GM12878 (cell line): ENCODE data around the gene PGM2L1. TPM values are rescaled to one million over a fixed set of nuclear protein-coding genes. Genes with fewer than 3 reads are reported as not detected.

Source experiments
- ATAC-seq: fragments of 200-7000 bp; cut with Tn5 transposase; 3 replicates; pipeline ENCODE4 v1.9.1; 2020; ENCODE audit warnings: mild to moderate bottlenecking, moderate library complexity
- BruUV-seq: library from RNA; stranded (reverse); fragments of 400-500 nt; replicated peaks from 2 replicates; lab custom pipeline; 2021; lab: Mats Ljungman, UMichigan
- CTCF ChIA-PET: fragments of 300-600 bp; sonication (Branson Sonifier 250); formaldehyde crosslinking; extraction: SDS; loops from one replicate; lab custom pipeline; 2021; ENCODE audit warnings: inconsistent platforms; lab: Yijun Ruan, JAX
- POLR2A ChIA-PET: fragments of 350-600 bp; formaldehyde crosslinking; extraction: SDS; loops from one replicate; lab custom pipeline; 2021; ENCODE audit warnings: inconsistent platforms; lab: Charles Lee
- RAD21 ChIA-PET: fragments of 300-600 bp; sonication (Branson Sonifier 250); formaldehyde crosslinking; loops from one replicate; lab custom pipeline; 2023; ENCODE audit warnings: antibody characterized with exemption; ENCODE audit not compliant: unreplicated experiment; lab: Charles Lee
- SMC1A ChIA-PET: fragments of 300-600 bp; sonication (Branson Sonifier 250); formaldehyde crosslinking; loops from one replicate; lab custom pipeline; 2023; ENCODE audit not compliant: unreplicated experiment, uncharacterized antibody; lab: Charles Lee
- DNase-seq: peaks from one replicate; pipeline ENCODE4 v3.0.0-alpha.2; 2011; ENCODE audit warnings: low read depth, low spot score
- FAIRE-seq: peaks from 3 replicates; lab custom pipeline; 2011; peaks lifted over from hg19 to GRCh38; lab: Jason Lieb, UNC
- H2AFZ ChIP-seq: 2 replicates; pipeline ENCODE4 v1.6.0; 2011; ENCODE audit warnings: low read depth, low read length, control low read depth; ENCODE audit not compliant: control insufficient read depth
- H3K27ac ChIP-seq: 2 replicates; pipeline ENCODE4 v1.5.1; 2011; ENCODE audit warnings: control low read depth; ENCODE audit not compliant: control insufficient read depth, insufficient read depth
- H3K27me3 ChIP-seq, 2 experiments: replicated peaks in 1 of 2; 2 replicates each; pipeline versions ENCODE4 v1.6.0 to v1.6.1; 2011; ENCODE audit warnings: low read length in 1 of 2; ENCODE audit not compliant: control insufficient read depth in 2 of 2, insufficient read depth in 2 of 2
- H3K36me3 ChIP-seq, 2 experiments: 2 replicates each; pipeline ENCODE4 v1.5.1; 2011; ENCODE audit warnings: low read length in 1 of 2; ENCODE audit not compliant: control insufficient read depth in 2 of 2, insufficient read depth in 2 of 2
- H3K4me1 ChIP-seq: 2 replicates; pipeline ENCODE4 v1.6.1; 2011; ENCODE audit warnings: mild to moderate bottlenecking, low read length, moderate library complexity, mixed read lengths; ENCODE audit not compliant: control insufficient read depth, insufficient read depth
- H3K4me2 ChIP-seq: 2 replicates; pipeline ENCODE4 v1.6.0; 2011; ENCODE audit warnings: control low read depth; ENCODE audit not compliant: control insufficient read depth, insufficient read depth
- H3K4me3 ChIP-seq: fragments of 200-600 bp; sonication (generic); 2 replicates; pipeline ENCODE4 v1.5.1; 2016
- H3K79me2 ChIP-seq: 2 replicates; pipeline ENCODE4 v1.6.0; 2011; ENCODE audit warnings: low read length; ENCODE audit not compliant: control insufficient read depth, insufficient read depth
- H3K9ac ChIP-seq: 2 replicates; pipeline ENCODE4 v1.8.0; 2011; ENCODE audit warnings: low read length, control low read depth, mixed read lengths; ENCODE audit not compliant: control insufficient read depth, insufficient read depth
- H3K9me3 ChIP-seq: replicated peaks from 3 replicates; pipeline ENCODE4 v1.5.1; 2011; ENCODE audit warnings: mild to moderate bottlenecking, low read length; ENCODE audit not compliant: control insufficient read depth, insufficient read depth
- H4K20me1 ChIP-seq: 2 replicates; pipeline ENCODE4 v1.6.0; 2011; ENCODE audit not compliant: control insufficient read depth, insufficient read depth
- CHD1 ChIP-seq: IDR thresholded peaks from 2 replicates; pipeline ENCODE4 v1.6.1; 2012; ENCODE audit warnings: low read depth, low read length, improper control_type of control experiment
- MEF2B ChIP-seq: fragments of 450-650 bp; IDR thresholded peaks from 2 replicates; pipeline ENCODE4 v1.6.1; 2018; ENCODE audit warnings: mild to moderate bottlenecking, moderate library complexity; ENCODE audit not compliant: partially characterized antibody, poor library complexity, severe bottlenecking
- MXI1 ChIP-seq: fragments of 150-350 bp; IDR thresholded peaks from 2 replicates; pipeline ENCODE4 v1.6.1; 2011; ENCODE audit warnings: low read depth, mild to moderate bottlenecking, inconsistent platforms, low read length, improper control_type of control experiment
- NR2C1 ChIP-seq: fragments of 450-650 bp; IDR thresholded peaks from 2 replicates; pipeline ENCODE4 v1.6.1; 2017; ENCODE audit warnings: antibody characterized with exemption, mild to moderate bottlenecking, moderate library complexity
- RAD21 ChIP-seq: IDR thresholded peaks from 2 replicates; pipeline ENCODE4 v1.6.1; 2011; ENCODE audit warnings: mild to moderate bottlenecking, low read depth, low read length, moderate library complexity; ENCODE audit not compliant: insufficient read depth
- SMAD5 ChIP-seq: IDR thresholded peaks from 2 replicates; pipeline ENCODE4 v1.6.1; 2016; ENCODE audit warnings: antibody characterized with exemption, low read depth
- SPI1 ChIP-seq: IDR thresholded peaks from 2 replicates; pipeline ENCODE4 v1.6.1; 2011; ENCODE audit warnings: low read depth, mild to moderate bottlenecking, low read length, moderate library complexity, borderline replicate concordance; ENCODE audit not compliant: insufficient read depth
- TBL1XR1 ChIP-seq: IDR thresholded peaks from 2 replicates; pipeline ENCODE4 v1.6.1; 2012; ENCODE audit warnings: low read depth, low read length, improper control_type of control experiment
- USF1 ChIP-seq: IDR thresholded peaks from 2 replicates; pipeline ENCODE4 v1.6.1; 2011; ENCODE audit warnings: borderline replicate concordance, low read depth, mild to moderate bottlenecking, moderate library complexity, mixed read lengths, low read length; ENCODE audit not compliant: insufficient read depth; ENCODE audit errors: extremely low read length
- ZNF24 ChIP-seq: fragments of 450-650 bp; IDR thresholded peaks from 2 replicates; pipeline ENCODE4 v1.6.1; 2017; ENCODE audit warnings: antibody characterized with exemption, mild to moderate bottlenecking
- ZZZ3 ChIP-seq: IDR thresholded peaks from 2 replicates; pipeline ENCODE4 v1.6.1; 2011; ENCODE audit warnings: low read depth; ENCODE audit not compliant: control insufficient read depth, insufficient read length
- WGBS: methylation state at CpG from one replicate; pipeline ENCODE4 v1.1.6; 2016; ENCODE audit warnings: low lambda C conversion rate; ENCODE audit not compliant: insufficient replicate concordance, insufficient coverage; ENCODE audit errors: missing lambda C conversion rate; 5-methylcytosine and 5-hydroxymethylcytosine counted together
- in situ Hi-C: fragments of 300-500 bp; cut with MboI; formaldehyde crosslinking; loops from 9 replicates; pipeline ENCODE4 v1.14.3; 2018; ENCODE audit warnings: mixed read lengths
- intact Hi-C: fragments of 100-400 bp; cut with micrococcal nuclease; formaldehyde crosslinking; loops from one replicate; pipeline ENCODE4 v1.14.2; 2022; ENCODE audit not compliant: unreplicated experiment
- polyA plus RNA-seq, 11 experiments: library from polyadenylated mRNA; depleted of rRNA in 4 of 11; unstranded in 6 of 11; stranded (reverse) in 5 of 11; fragments of >200 nt; fragmentation: Nextera tagmentation in 4 of 11; fragmentation: Illumina TruSeq in 1 of 11; extraction: Ambion mirVana in 4 of 11; extraction: Trizol in 1 of 11; gene quantifications; 1 replicate in 1 of 11; 2 replicates in 10 of 11; pipeline versions ENCODE4 v1.2.1 to v1.2.3, GENCODE V29; 2011 to 2016; ENCODE audit warnings: inconsistent platforms in 2 of 11, missing spikeins in 2 of 11, low read depth in 1 of 11
- total RNA-seq, 4 experiments: library from RNA; depleted of rRNA in 3 of 4; stranded (reverse); fragments of >200 nt in 3 of 4; fragmentation: Illumina TruSeq in 1 of 4; extraction: Trizol in 1 of 4; gene quantifications; 2 replicates each; pipeline versions ENCODE4 v1.2.1 to v1.2.3, GENCODE V29; 2013 to 2021

Gene PGM2L1
- total and polyA plus RNA-seq, 10 of the 15 experiments (the other 5 are each of a cell fraction or from before 2014, with no cell fraction given): 0.04 to 0.20 (median 0.13) TPM; not detected in 1

DNA sequence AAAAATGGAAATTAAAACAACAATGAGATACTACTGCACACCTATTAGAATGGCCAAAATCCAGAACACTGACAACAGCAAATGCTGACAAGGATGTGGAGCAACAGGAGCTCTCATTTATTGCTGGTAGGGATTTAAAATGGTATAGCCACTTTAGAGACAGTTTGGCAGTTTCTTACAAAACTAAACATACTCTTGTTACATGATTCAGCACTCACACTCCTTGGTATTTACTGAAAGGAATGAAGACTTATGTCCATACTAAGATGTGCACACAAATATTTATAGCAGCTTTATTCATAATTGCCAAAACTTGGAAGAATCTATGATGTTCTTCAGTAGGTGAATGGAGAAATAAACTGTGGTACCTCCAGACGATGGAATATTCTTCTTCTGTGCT is 40.8 kb downstream of the PGM2L1 start:
- TF ChIP-seq SPI1 (no peak), ZZZ3 (no peak), RAD21 (no peak), SMAD5 (no peak), ZNF24 (no peak)
- BruUV-seq: no TSS peak
- Histone ChIP-seq H3K4me3 (no peak overlapping the region), H3K4me2 (no peak overlapping the region), H3K36me3 (no peaks in the 10 kb centered on the region), H2AFZ (no peak overlapping the region), H4K20me1 (no peaks in the 10 kb centered on the region), H3K79me2 (no peaks in the 10 kb centered on the region), H3K9me3 (no peaks in the 10 kb centered on the region), H3K4me1 (no peaks in the 10 kb centered on the region), H3K27me3 (no peaks in the 10 kb centered on the region), H3K27ac (no peak overlapping the region), H3K9ac (no peak overlapping the region)
- in situ Hi-C loops (no loop called here), intact Hi-C loops (no loop called here)
- ATAC-seq (no peak), FAIRE-seq (no peak), DNase-seq (no peak)
- CTCF ChIA-PET: no interaction called here
- POLR2A ChIA-PET: no interaction called here
- SMC1A ChIA-PET: no interaction called here
- 33% methylated on average over 1 of the region's 1 CpG for WGBS
- RAD21 ChIA-PET: no interaction called here

DNA sequence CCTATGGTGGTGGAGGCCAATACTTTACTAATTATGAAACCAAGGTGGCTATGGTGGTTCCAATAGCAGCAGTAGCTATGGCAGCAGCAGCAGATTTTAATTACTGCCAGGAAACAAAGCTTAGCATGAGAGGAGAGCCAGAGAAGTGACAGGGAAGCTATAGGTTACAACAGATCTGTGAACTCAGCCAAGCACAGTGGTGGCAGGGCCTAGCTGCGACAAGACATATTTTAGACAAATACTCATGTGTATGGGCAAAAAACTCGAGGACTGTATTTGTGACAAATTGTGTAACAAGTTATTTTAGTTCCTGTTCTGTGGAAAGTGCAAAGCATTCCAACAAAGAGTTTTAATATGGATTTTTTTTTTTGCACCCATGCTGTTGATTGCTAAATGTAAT is 42.6 kb downstream of the PGM2L1 start:
- ChIA-PET SMC1A (no interaction called here), POLR2A (interaction anchor here (0.6 kb wide), 1 partner anchor 360 kb away, joined by 3 read pairs; no protein-coding TSS in a partner anchor), CTCF (no interaction called here), RAD21 (no interaction called here)
- H3K27me3 ChIP-seq: no peaks in the 10 kb centered on the region
- H3K4me2 ChIP-seq: no peak overlapping the region
- H3K9ac ChIP-seq: no peak overlapping the region
- H3K79me2 ChIP-seq: no peaks in the 10 kb centered on the region
- H3K36me3 ChIP-seq: no peaks in the 10 kb centered on the region
- H3K27ac ChIP-seq: no peak overlapping the region
- H3K4me3 ChIP-seq: no peak overlapping the region
- no peaks in the 10 kb centered on the region for H3K9me3 ChIP-seq
- no peaks in the 10 kb centered on the region for H3K4me1 ChIP-seq
- 50% methylated on average over 2 of the region's 2 CpGs for WGBS
- no peak for FAIRE-seq
- H2AFZ ChIP-seq: no peak overlapping the region
- in situ Hi-C loops: no loop called here
- no TSS peak for BruUV-seq
- TF ChIP-seq MEF2B: no peak
- no peak for TF ChIP-seq USF1
- TF ChIP-seq MXI1: no peak
- no peak for TF ChIP-seq TBL1XR1
- no peak for TF ChIP-seq NR2C1
- TF ChIP-seq CHD1: no peak
- TF ChIP-seq, all 136 proteins: peak for 0
- DNase-seq: no peak
- intact Hi-C loops: no loop called here
- ATAC-seq: no peak
- no peaks in the 10 kb centered on the region for H4K20me1 ChIP-seq
